ENCODE data around the gene RPN1. TPM values are rescaled to one million over a fixed set of nuclear protein-coding genes. Genes with fewer than 3 reads are reported as not detected.

The RPN1 gene
- total and polyA plus RNA-seq, 10 of the 15 experiments (the other 5 are each of a cell fraction or from before 2014, with no cell fraction given): 56.1 to 266 (median 157) TPM

GRCh38 chr3:128680603-128681368 lies 30.2 kb upstream of the RPN1 start (continued):
- TF ChIP-seq CUX1 (IDR thresholded peaks at IDR 0.05; ENCODE audit: insufficient replicate concordance, low read depth, low read length) (no peak), BRCA1 (IDR thresholded peaks at IDR 0.05; ENCODE audit: low read depth, low read length) (0 out of 2 replicates have a peak, but pooled peaks have one; percentile 31), SMC3 (IDR thresholded peaks at IDR 0.05; ENCODE audit: borderline replicate concordance, low read length) (peak; percentile 84), CHD1 (IDR thresholded peaks at IDR 0.05; ENCODE audit: low read depth, low read length) (0 out of 2 replicates have a peak, but pooled peaks have one; percentile 53), NR2C2 (IDR thresholded peaks at IDR 0.05; ENCODE audit: borderline replicate concordance, control insufficient read depth, insufficient read length, low read depth) (no peak), KAT2A (conservative IDR thresholded peaks at IDR 0.05; ENCODE audit: control insufficient read depth, low read depth, low read length) (no peak), JUND (IDR thresholded peaks at IDR 0.05; ENCODE audit: low read depth, low read length) (peak; percentile 11; the same call in 1 of the 2 replicates), NBN (IDR thresholded peaks at IDR 0.05) (peak; percentile 97), ZBED1 (IDR thresholded peaks at IDR 0.05; ENCODE audit: borderline replicate concordance) (peak; percentile 28; the same call in 1 of the 2 replicates), LARP7 (IDR thresholded peaks at IDR 0.05) (peak; percentile 90), MYB (IDR thresholded peaks at IDR 0.05; ENCODE audit: borderline replicate concordance, low read depth, low read length) (no peak), CREM (IDR thresholded peaks at IDR 0.05; ENCODE audit: low read depth) (peak; percentile 98), IRF4 (IDR thresholded peaks at IDR 0.05; ENCODE audit: low read depth, low read length) (peak; percentile 45; the same call in 1 of the 2 replicates), STAT1 (conservative IDR thresholded peaks at IDR 0.05) (peak; percentile 58; the same call in 1 of the 2 replicates), IKZF2 (IDR thresholded peaks at IDR 0.05) (peak; percentile 66 to 82), POLR2A (IDR thresholded peaks at IDR 0.05; ENCODE audit: low read depth, low read length) (peak; percentile 98)
- TF ChIP-seq, protein P1, sequence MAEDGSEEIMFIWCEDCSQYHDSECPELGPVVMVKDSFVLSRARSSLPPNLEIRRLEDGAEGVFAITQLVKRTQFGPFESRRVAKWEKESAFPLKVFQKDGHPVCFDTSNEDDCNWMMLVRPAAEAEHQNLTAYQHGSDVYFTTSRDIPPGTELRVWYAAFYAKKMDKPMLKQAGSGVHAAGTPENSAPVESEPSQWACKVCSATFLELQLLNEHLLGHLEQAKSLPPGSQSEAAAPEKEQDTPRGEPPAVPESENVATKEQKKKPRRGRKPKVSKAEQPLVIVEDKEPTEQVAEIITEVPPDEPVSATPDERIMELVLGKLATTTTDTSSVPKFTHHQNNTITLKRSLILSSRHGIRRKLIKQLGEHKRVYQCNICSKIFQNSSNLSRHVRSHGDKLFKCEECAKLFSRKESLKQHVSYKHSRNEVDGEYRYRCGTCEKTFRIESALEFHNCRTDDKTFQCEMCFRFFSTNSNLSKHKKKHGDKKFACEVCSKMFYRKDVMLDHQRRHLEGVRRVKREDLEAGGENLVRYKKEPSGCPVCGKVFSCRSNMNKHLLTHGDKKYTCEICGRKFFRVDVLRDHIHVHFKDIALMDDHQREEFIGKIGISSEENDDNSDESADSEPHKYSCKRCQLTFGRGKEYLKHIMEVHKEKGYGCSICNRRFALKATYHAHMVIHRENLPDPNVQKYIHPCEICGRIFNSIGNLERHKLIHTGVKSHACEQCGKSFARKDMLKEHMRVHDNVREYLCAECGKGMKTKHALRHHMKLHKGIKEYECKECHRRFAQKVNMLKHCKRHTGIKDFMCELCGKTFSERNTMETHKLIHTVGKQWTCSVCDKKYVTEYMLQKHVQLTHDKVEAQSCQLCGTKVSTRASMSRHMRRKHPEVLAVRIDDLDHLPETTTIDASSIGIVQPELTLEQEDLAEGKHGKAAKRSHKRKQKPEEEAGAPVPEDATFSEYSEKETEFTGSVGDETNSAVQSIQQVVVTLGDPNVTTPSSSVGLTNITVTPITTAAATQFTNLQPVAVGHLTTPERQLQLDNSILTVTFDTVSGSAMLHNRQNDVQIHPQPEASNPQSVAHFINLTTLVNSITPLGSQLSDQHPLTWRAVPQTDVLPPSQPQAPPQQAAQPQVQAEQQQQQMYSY (CRISPR knock-in tag; IDR thresholded peaks at IDR 0.05): no peak
- TF ChIP-seq, protein P2, sequence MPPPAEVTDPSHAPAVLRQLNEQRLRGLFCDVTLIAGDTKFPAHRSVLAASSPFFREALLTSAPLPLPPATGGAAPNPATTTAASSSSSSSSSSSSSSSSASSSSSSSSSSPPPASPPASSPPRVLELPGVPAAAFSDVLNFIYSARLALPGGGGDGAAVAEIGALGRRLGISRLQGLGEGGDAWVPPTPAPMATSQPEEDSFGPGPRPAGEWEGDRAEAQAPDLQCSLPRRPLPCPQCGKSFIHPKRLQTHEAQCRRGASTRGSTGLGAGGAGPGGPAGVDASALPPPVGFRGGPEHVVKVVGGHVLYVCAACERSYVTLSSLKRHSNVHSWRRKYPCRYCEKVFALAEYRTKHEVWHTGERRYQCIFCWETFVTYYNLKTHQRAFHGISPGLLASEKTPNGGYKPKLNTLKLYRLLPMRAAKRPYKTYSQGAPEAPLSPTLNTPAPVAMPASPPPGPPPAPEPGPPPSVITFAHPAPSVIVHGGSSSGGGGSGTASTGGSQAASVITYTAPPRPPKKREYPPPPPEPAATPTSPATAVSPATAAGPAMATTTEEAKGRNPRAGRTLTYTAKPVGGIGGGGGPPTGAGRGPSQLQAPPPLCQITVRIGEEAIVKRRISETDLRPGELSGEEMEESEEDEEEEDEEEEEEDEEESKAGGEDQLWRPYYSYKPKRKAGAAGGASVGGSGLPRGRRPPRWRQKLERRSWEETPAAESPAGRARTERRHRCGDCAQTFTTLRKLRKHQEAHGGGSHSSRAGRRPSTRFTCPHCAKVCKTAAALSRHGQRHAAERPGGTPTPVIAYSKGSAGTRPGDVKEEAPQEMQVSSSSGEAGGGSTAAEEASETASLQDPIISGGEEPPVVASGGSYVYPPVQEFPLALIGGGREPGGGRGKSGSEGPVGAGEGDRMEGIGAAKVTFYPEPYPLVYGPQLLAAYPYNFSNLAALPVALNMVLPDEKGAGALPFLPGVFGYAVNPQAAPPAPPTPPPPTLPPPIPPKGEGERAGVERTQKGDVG (CRISPR knock-in tag; IDR thresholded peaks at IDR 0.05): no peak

All from GM12878 (cell line).